ENCODE results near the gene IL3.

IL3 gene

GRCh38 chr5:132096904-132097303 lies 36.4 kb downstream of the IL3 start:
- no peaks in the 10 kb centered on the region for H3K36me3 ChIP-seq (ENCODE audit: control insufficient read depth, insufficient read depth, low read length)
- H3K27me3 ChIP-seq (ENCODE audit: control insufficient read depth, insufficient read depth, low read length) = no peaks in the 10 kb centered on the region
- H3K27ac ChIP-seq (ENCODE audit: low read depth, low read length) = no peak overlapping the region
- H3K9ac ChIP-seq (ENCODE audit: low read length) = no peak overlapping the region
- H3K4me1 ChIP-seq (ENCODE audit: control insufficient read depth, insufficient read depth, low read length) = no peaks in the 10 kb centered on the region
- no peak overlapping the region for H3K4me3 ChIP-seq (ENCODE audit: low read length)

- Histone ChIP-seq H3K27ac (ENCODE audit: low read depth, low read length) (no peak overlapping the region), H3K9ac (ENCODE audit: low read length) (no peak overlapping the region), H3K36me3 (ENCODE audit: control insufficient read depth, insufficient read depth, low read length) (no peaks in the 10 kb centered on the region), H3K4me1 (ENCODE audit: control insufficient read depth, insufficient read depth, low read length) (no peaks in the 10 kb centered on the region), H3K27me3 (ENCODE audit: control insufficient read depth, insufficient read depth, low read length) (no peaks in the 10 kb centered on the region), H3K4me3 (ENCODE audit: low read length) (no peak overlapping the region)
Measured at GRCh38 chr5:132098151-132098594, 37.7 kb downstream of the IL3 start.

DNA sequence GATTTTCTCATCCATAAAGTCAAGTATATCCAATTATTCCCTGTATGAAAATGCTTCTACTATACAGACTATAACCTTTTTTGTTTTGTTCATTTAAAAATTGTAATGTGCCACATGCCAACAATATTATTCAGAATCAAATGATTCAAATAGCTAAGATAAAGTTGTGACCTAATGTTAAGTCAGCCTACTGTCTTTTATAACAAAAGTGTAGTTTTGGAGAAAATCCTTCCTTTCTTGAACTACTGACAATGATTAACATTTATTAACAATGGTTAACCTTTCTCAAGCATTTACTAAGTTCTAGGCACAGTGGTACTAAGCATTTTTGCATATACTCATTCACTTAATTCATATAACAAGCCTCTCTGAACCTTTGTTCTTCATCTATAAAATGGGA lies 38.2 kb downstream of the IL3 start:
- no peak overlapping the region for H3K4me3 ChIP-seq (ENCODE audit: low read length)
- H3K4me1 ChIP-seq (ENCODE audit: control insufficient read depth, insufficient read depth, low read length) = peaks cover 2% of the 10 kb centered on the region
- H3K27ac ChIP-seq (ENCODE audit: low read depth, low read length) = no peak overlapping the region
- no peaks in the 10 kb centered on the region for H3K36me3 ChIP-seq (ENCODE audit: control insufficient read depth, insufficient read depth, low read length)
- no peak overlapping the region for H3K9ac ChIP-seq (ENCODE audit: low read length)
- no peaks in the 10 kb centered on the region for H3K27me3 ChIP-seq (ENCODE audit: control insufficient read depth, insufficient read depth, low read length)

DNA sequence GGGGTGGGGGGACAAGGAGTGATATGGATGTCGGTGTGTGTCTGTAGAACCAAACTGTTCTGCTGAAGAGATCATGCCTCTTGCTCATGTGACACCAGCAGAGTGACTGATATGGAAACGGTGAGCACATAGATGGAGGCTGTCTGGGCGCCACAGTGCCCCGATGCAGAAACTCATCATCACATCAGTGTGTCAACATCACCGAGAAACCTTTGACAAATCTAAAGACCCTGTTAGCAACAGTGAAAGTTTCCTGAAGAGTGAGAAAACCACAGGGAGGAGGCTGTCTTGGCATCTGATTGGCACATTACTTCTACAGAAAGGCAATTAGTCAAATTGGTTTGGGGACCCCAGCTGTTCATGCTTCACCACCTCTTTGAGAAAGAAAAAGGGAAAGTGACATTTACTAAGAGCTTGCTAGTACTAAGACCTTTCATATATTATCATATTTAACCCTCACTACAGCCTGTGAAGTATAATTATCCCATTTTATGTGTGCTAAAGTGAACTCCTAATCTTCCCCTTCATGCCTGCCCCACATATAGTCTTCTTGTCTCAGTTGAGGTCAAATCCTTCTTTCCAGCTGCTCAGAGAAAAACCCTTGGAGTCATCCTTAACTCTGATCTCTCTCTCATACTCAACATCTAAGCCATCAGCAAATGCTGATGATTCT lies 38.8 kb downstream of the IL3 start:
- no peak overlapping the region for H3K27ac ChIP-seq (ENCODE audit: low read depth, low read length)
- no peaks in the 10 kb centered on the region for H3K27me3 ChIP-seq (ENCODE audit: control insufficient read depth, insufficient read depth, low read length)
- H3K36me3 ChIP-seq (ENCODE audit: control insufficient read depth, insufficient read depth, low read length) = no peaks in the 10 kb centered on the region
- no peak overlapping the region for H3K4me3 ChIP-seq (ENCODE audit: low read length)
- H3K9ac ChIP-seq (ENCODE audit: low read length) = no peak overlapping the region
- H3K4me1 ChIP-seq (ENCODE audit: control insufficient read depth, insufficient read depth, low read length) = peaks cover 2% of the 10 kb centered on the region

GRCh38 chr5:132099905-132100304 lies 39.5 kb downstream of the IL3 start:
- Histone ChIP-seq H3K9ac (ENCODE audit: low read length) (no peak overlapping the region), H3K27me3 (ENCODE audit: control insufficient read depth, insufficient read depth, low read length) (no peaks in the 10 kb centered on the region), H3K36me3 (ENCODE audit: control insufficient read depth, insufficient read depth, low read length) (no peaks in the 10 kb centered on the region), H3K4me1 (ENCODE audit: control insufficient read depth, insufficient read depth, low read length) (peaks cover 2% of the 10 kb centered on the region), H3K4me3 (ENCODE audit: low read length) (no peak overlapping the region), H3K27ac (ENCODE audit: low read depth, low read length) (no peak overlapping the region)

GRCh38 chr5:132100672-132101261 lies 40.3 kb downstream of the IL3 start:
- Histone ChIP-seq H3K36me3 (ENCODE audit: control insufficient read depth, insufficient read depth, low read length) (no peaks in the 10 kb centered on the region), H3K4me1 (ENCODE audit: control insufficient read depth, insufficient read depth, low read length) (peaks cover 2% of the 10 kb centered on the region), H3K27ac (ENCODE audit: low read depth, low read length) (no peak overlapping the region), H3K4me3 (ENCODE audit: low read length) (no peak overlapping the region), H3K27me3 (ENCODE audit: control insufficient read depth, insufficient read depth, low read length) (no peaks in the 10 kb centered on the region), H3K9ac (ENCODE audit: low read length) (no peak overlapping the region)

- Histone ChIP-seq H3K9ac (ENCODE audit: low read length) (no peak overlapping the region), H3K27ac (ENCODE audit: low read depth, low read length) (no peak overlapping the region), H3K27me3 (ENCODE audit: control insufficient read depth, insufficient read depth, low read length) (no peaks in the 10 kb centered on the region), H3K36me3 (ENCODE audit: control insufficient read depth, insufficient read depth, low read length) (no peaks in the 10 kb centered on the region), H3K4me1 (ENCODE audit: control insufficient read depth, insufficient read depth, low read length) (peaks cover 2% of the 10 kb centered on the region), H3K4me3 (ENCODE audit: low read length) (no peak overlapping the region)
Measured at GRCh38 chr5:132101385-132101880, 41.0 kb downstream of the IL3 start.

DNA sequence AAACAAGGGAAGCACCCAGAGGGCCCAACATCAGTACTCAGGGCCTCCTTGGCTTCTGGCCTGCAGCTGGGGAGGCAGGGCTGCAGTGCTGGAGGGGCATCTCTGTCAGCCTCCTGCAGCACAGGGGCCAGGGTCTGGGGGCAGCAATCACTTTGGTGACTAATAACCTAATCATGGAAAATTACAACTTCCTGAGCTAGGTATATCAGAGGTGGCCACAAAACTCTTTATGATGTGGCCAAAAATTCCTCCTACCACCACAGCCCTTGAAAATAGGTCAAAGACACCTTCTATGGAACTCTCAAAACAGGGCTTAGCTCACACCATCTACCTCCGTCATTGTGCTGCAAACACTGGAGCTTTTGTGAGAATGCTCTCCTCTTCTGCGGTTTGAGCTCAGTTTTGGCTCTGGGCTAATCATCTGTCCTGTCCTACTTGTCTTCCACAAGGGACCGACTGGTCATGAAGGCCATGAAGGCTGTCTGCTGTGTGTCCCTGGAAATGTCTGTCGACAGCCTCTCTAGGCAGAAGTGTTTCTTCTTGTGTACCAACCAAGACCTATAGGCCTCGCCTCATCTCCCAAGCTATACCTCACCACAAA lies 41.7 kb downstream of the IL3 start:
- no peak overlapping the region for H3K4me3 ChIP-seq (ENCODE audit: low read length)
- no peak overlapping the region for H3K27ac ChIP-seq (ENCODE audit: low read depth, low read length)
- H3K36me3 ChIP-seq (ENCODE audit: control insufficient read depth, insufficient read depth, low read length) = no peaks in the 10 kb centered on the region
- H3K9ac ChIP-seq (ENCODE audit: low read length) = no peak overlapping the region
- H3K4me1 ChIP-seq (ENCODE audit: control insufficient read depth, insufficient read depth, low read length) = peaks cover 2% of the 10 kb centered on the region
- H3K27me3 ChIP-seq (ENCODE audit: control insufficient read depth, insufficient read depth, low read length) = no peaks in the 10 kb centered on the region

DNA sequence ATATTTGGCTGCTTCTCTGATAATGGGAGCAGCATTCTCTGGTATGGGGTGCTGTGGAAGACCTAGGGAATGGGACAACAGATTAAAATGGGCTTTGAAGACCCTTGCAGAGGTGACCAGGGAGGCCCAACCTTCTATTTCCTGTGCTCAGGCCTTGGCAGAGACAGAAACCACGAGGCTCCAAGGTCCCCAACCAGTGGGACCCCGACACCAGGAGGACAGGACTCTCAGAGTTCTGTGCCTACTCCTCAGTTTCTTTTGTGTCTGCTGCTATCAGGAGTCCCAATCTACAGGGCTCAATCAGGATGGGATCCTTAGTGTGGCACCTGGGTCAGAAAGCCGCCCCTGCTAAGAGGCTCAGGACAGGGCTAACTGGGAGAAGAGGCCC lies 42.5 kb downstream of the IL3 start:
- Histone ChIP-seq H3K36me3 (ENCODE audit: control insufficient read depth, insufficient read depth, low read length) (no peaks in the 10 kb centered on the region), H3K27me3 (ENCODE audit: control insufficient read depth, insufficient read depth, low read length) (no peaks in the 10 kb centered on the region), H3K9ac (ENCODE audit: low read length) (no peak overlapping the region), H3K4me3 (ENCODE audit: low read length) (no peak overlapping the region), H3K4me1 (ENCODE audit: control insufficient read depth, insufficient read depth, low read length) (peaks cover 2% of the 10 kb centered on the region), H3K27ac (ENCODE audit: low read depth, low read length) (no peak overlapping the region)

DNA sequence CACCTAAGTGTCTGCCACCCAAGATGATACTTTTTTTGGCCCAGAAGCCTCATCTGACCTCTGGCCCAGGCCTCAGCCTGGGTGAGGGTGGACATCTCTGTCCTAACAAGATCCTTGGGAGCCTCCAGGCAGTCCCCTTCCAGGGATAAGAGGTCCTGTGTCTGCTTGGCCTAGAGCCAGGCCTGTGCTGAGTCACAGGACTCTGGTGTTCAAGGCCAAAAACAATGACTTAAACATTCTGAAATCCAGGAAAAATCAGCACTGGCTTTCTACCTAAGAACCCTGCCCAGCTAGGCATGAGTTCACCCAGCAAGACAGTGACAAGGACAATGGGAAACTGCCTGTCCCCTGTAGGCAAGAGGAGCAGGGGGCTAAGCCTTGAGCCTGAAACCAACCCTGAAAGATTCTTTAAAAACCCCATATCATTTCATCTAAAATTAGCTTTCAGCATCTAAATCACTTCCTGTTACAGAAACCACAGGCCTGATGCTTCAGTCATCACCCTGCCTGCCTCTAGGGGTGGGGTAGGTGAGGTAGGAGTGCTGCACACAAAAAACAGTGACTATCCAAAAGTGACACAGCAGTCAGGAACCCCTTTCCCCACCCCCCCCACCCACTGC lies 43.0 kb downstream of the IL3 start:
- H3K9ac ChIP-seq (ENCODE audit: low read length) = no peak overlapping the region
- no peak overlapping the region for H3K27ac ChIP-seq (ENCODE audit: low read depth, low read length)
- H3K4me1 ChIP-seq (ENCODE audit: control insufficient read depth, insufficient read depth, low read length) = peaks cover 2% of the 10 kb centered on the region
- no peaks in the 10 kb centered on the region for H3K27me3 ChIP-seq (ENCODE audit: control insufficient read depth, insufficient read depth, low read length)
- H3K36me3 ChIP-seq (ENCODE audit: control insufficient read depth, insufficient read depth, low read length) = no peaks in the 10 kb centered on the region
- H3K4me3 ChIP-seq (ENCODE audit: low read length) = no peak overlapping the region

GRCh38 chr5:132103969-132104391 lies 43.5 kb downstream of the IL3 start:
- Histone ChIP-seq H3K9ac (ENCODE audit: low read length) (no peak overlapping the region), H3K4me1 (ENCODE audit: control insufficient read depth, insufficient read depth, low read length) (peaks cover 2% of the 10 kb centered on the region), H3K36me3 (ENCODE audit: control insufficient read depth, insufficient read depth, low read length) (no peaks in the 10 kb centered on the region), H3K27me3 (ENCODE audit: control insufficient read depth, insufficient read depth, low read length) (no peaks in the 10 kb centered on the region), H3K4me3 (ENCODE audit: low read length) (no peak overlapping the region), H3K27ac (ENCODE audit: low read depth, low read length) (no peak overlapping the region)

DNA sequence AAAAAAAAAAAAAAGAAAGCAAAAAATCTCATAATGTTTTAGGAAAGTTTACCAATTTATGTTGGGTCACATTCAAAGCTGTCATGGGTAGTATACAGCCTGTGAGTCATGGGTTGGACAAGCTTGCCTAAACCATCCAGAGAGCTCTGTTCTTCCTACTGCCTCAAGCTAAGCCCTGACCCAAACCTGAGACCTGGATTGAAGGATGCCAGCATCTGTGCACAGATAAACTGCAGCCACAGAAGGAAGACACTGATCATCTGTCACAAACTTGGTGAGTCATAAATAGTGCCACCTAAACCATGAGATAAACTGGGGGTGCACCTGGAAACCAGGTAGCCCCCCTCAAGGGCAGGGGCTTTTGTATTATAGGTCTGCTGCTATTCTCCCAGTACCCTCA lies 44.1 kb downstream of the IL3 start:
- no peak overlapping the region for H3K4me3 ChIP-seq (ENCODE audit: low read length)
- H3K27me3 ChIP-seq (ENCODE audit: control insufficient read depth, insufficient read depth, low read length) = no peaks in the 10 kb centered on the region
- no peak overlapping the region for H3K9ac ChIP-seq (ENCODE audit: low read length)
- H3K27ac ChIP-seq (ENCODE audit: low read depth, low read length) = no peak overlapping the region
- H3K4me1 ChIP-seq (ENCODE audit: control insufficient read depth, insufficient read depth, low read length) = peaks cover 2% of the 10 kb centered on the region
- H3K36me3 ChIP-seq (ENCODE audit: control insufficient read depth, insufficient read depth, low read length) = no peaks in the 10 kb centered on the region
